ENCODE results near the gene GBX1.

The GBX1 gene

DNA sequence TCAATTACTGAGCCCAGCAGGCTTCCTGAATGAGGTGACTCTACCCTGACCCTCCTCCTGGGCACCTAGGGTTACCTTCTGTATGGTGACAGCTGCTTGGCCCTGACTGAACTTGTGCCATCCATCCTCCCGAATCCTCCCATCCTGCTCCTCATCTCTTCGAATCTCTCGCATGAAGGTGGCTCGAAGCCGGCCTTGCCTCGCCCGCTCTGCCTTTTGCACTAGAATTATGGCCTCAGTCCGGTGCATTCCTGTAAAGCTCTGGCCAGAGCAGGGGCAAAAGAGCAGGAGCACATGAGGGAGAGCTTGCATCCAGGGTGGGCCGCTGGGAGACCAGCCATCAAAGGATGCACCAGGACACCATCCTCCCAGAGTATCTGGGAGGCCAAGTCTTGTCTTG, 35.3 kb upstream of the GBX1 start:
- TF ChIP-seq ZFX (IDR thresholded peaks at IDR 0.05): no peak
- TF ChIP-seq, protein P1, sequence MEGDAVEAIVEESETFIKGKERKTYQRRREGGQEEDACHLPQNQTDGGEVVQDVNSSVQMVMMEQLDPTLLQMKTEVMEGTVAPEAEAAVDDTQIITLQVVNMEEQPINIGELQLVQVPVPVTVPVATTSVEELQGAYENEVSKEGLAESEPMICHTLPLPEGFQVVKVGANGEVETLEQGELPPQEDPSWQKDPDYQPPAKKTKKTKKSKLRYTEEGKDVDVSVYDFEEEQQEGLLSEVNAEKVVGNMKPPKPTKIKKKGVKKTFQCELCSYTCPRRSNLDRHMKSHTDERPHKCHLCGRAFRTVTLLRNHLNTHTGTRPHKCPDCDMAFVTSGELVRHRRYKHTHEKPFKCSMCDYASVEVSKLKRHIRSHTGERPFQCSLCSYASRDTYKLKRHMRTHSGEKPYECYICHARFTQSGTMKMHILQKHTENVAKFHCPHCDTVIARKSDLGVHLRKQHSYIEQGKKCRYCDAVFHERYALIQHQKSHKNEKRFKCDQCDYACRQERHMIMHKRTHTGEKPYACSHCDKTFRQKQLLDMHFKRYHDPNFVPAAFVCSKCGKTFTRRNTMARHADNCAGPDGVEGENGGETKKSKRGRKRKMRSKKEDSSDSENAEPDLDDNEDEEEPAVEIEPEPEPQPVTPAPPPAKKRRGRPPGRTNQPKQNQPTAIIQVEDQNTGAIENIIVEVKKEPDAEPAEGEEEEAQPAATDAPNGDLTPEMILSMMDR (conservative IDR thresholded peaks at IDR 0.05): no peak
- no peak overlapping the region for H3K27ac ChIP-seq

DNA sequence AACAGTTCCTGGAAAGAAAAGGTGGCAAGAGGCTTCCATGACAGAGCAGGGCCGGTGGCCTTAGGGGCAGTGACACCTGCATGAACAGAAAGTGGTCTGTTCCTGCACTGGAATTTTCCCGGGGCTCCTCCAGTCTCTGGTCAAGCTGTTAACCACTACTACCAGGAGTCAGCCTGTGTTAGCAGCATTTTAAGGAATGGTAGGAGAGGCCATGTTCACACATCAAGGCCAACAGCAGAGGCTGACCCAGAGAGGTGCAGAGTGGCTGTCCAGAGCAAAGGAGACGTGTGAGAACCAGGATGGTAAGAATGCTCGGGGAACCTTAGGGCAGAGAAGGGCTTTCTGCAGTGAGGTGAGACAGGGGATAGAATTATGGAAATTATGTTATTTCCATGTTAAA, 34.3 kb upstream of the GBX1 start:
- H3K27ac ChIP-seq: no peak overlapping the region

DNA sequence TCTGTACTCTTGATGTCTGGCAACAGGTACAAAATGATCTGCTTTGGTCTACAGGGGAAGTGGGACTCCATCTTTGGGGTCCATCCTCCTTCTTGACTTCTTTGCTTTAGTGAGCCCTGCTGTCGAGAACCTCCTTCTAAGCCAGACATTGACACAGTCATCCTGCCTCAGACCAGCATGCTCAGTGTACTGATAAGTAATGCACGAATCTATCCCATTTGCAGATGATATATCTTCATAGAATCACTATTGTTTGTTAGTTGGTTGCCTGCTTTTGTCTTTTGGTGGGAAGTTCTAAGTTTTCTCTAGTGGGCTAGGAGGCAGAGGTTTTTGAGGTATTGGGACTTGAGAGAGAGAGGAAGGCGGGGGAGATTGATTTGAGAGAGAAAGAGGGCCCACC, 33.9 kb upstream of the GBX1 start:
- H3K27ac ChIP-seq: no peak overlapping the region
- TF ChIP-seq ZFX (IDR thresholded peaks at IDR 0.05): no peak
- TF ChIP-seq, protein P1 (conservative IDR thresholded peaks at IDR 0.05): no peak

More for the DNA sequence above, 34.3 kb upstream of the GBX1 start:
- TF ChIP-seq ZFX (IDR thresholded peaks at IDR 0.05): no peak
- TF ChIP-seq, protein P1 (conservative IDR thresholded peaks at IDR 0.05): no peak

DNA sequence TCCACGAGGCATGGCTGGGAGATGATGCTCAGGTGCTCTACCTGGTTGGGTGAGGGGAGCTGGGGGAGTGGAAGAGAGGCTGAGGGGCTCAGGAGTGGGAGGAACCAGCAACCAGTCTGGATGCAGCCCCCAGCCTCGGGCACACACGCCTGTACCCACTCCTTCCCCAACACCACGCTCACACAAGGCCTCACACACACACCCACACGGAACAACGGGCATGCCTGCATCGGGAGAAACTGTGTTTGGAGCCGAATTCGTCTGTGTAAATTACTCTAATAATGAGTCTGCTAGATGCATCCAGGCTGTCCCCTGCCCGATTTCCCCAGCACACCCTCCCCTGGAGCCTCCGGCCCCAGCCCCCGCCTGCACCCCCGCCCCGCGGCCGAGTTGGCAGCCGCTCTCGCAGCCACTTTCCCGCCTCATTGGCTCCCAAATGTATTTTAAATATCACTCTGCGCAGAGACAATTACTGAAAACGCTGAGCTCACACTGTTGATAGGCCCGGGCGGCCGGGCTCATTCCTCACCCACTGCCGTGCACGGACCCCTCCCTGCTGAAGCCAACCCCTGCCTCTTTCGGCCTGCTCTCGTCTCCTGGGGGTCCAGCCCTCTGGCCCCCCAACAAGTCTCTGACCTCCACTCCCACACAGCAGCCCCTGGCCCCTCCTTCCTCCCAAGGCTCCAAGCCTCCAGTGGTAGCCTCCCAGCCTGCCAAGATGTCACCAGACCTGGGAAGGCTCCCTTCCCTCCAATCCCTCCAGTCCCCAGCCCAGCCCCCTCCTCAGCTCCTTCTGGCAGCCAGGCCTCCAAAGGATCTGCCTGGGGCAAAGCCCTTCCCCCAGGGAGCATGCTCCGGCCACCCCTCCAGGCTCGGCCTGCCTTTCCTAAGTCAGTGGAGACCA, 31.7 kb upstream of the GBX1 start:
- no peak for TF ChIP-seq ZFX (IDR thresholded peaks at IDR 0.05)
- TF ChIP-seq, protein P1 (conservative IDR thresholded peaks at IDR 0.05): no peak

DNA sequence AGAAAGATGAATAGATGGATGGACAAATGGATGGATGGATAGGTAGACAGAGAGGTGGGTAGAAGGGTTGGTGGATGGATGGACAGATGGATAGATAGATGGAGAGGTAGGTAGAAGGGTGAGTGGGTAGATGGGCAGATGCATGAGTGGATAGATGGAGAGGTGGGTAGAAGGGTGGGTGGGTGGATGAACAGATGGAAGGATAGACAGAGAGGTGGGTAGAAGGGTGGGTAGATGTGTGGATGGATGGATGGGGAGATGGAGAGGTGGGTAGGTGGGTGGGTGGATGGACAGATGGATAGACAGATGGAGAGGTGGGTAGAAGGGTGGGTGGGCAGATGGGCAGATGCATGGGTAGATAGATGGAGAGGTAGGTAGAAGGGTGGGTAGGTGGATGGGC, 30.4 kb upstream of the GBX1 start:
- H3K27ac ChIP-seq: no peak overlapping the region
- TF ChIP-seq, protein P1 (conservative IDR thresholded peaks at IDR 0.05): no peak
- TF ChIP-seq ZFX (IDR thresholded peaks at IDR 0.05): no peak

More for the DNA sequence above, 31.7 kb upstream of the GBX1 start:
- no peak overlapping the region for H3K27ac ChIP-seq

DNA sequence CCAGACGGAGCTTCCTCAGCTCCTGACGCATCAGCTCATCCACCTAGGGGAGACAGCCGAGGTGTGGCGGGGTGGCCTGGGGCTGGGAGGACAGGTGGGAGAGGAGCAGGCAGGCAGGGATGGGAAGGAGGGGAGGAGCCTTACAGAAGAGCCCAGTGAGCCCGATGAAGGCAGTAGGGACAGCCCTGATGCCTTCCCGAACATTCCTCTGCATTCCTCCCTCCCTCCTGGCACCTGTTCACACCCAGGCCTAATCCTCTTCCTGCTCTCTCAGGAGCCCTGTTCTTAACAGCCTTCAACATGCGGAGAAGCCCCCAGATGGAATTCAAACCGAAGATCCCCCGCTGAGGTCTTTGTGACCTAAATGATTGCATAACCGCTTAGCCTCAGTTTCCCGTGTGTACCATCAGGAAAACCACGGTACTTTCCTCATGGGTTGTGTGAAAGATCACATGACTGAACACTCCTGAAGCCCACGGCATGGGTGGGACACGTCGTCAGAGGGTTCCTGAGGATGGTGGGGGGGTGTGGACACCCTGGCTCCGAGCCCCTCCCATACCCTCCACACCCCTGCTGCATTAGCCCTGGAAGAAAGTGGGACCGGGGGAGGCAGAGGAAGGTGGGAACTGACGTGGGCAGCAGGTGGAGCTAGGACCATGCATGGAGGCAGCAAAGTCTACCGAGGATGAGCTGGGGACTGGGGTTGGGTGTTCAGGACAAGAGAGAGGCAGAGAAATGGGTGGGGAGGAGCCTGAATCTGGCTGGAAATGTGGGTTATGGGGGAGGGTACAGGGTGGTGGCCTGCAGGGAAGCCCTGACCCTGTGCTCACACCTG, 28.3 kb upstream of the GBX1 start:
- no peak for TF ChIP-seq ZFX (IDR thresholded peaks at IDR 0.05)
- TF ChIP-seq, protein P1 (conservative IDR thresholded peaks at IDR 0.05): no peak
- H3K27ac ChIP-seq: no peak overlapping the region

DNA sequence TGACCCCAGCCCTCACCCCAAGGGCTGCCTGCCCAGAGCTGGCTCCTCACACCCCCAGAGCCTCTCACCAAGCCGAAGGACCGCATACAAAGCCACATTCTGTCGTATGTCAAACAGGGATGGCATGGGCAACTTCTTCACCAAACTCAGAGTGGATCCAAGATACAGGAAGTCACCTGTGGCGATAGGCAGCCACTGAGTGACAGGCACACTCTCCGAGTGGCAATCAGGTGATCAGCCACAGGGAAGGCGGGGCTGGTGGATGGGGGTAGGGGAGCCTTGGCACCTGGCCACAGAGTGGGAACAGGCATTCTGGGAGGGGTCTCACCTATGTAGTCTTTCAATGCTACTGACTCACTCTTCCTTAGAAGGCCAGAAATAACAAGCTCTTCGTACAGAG, 26.7 kb upstream of the GBX1 start:
- no peak overlapping the region for H3K27ac ChIP-seq
- TF ChIP-seq, protein P1 (conservative IDR thresholded peaks at IDR 0.05): no peak
- TF ChIP-seq ZFX (IDR thresholded peaks at IDR 0.05): no peak
